GM06990 (cell line): Measurements from ENCODE around the gene RIPPLY3.
"Not testable (repeated sequence)": the region's sequence is repeated elsewhere in the genome, so short reads cannot be mapped to it uniquely, and the experiment has no call there.

Experiments
- DNase-seq: peaks from one replicate; pipeline ENCODE4 v3.0.0-alpha.2; 2011; ENCODE audit not compliant: insufficient read length; ENCODE audit errors: extremely low read depth
- H3K27me3 ChIP-seq: replicated peaks from 2 replicates; pipeline ENCODE4 v1.6.0; 2011; ENCODE audit warnings: low read length; ENCODE audit not compliant: control insufficient read depth, insufficient read depth
- H3K36me3 ChIP-seq: 2 replicates; pipeline ENCODE4 v1.5.1; 2011; ENCODE audit warnings: low read length; ENCODE audit not compliant: control insufficient read depth, insufficient read depth
- H3K4me3 ChIP-seq: replicated peaks from 2 replicates; pipeline ENCODE4 v1.5.1; 2011; ENCODE audit warnings: low read depth, mild to moderate bottlenecking, control low read depth, low read length
- CTCF ChIP-seq: IDR thresholded peaks from 2 replicates; pipeline ENCODE4 v1.5.1; 2011; ENCODE audit warnings: low read length, control low read depth, mild to moderate bottlenecking, inconsistent platforms; ENCODE audit not compliant: insufficient read depth, poor library complexity, severe bottlenecking

Gene RIPPLY3

GRCh38 chr21:37030864-37031263 lies 24.4 kb downstream of the RIPPLY3 start:
- TF ChIP-seq CTCF = no peak
- H3K4me3 ChIP-seq = no peak overlapping the region
- H3K27me3 ChIP-seq = no peaks in the 10 kb centered on the region; the same call in 1 of the 2 replicates
- DNase-seq = no peak
- H3K36me3 ChIP-seq = no peaks in the 10 kb centered on the region

- no peak for DNase-seq
- no peaks in the 10 kb centered on the region for H3K27me3 ChIP-seq
- no peak overlapping the region for H3K4me3 ChIP-seq
- no peak for TF ChIP-seq CTCF
- H3K36me3 ChIP-seq = no peaks in the 10 kb centered on the region
These were observed 25.8 kb downstream of the RIPPLY3 start for GRCh38 chr21:37032293-37032692.

- Histone ChIP-seq H3K4me3 (no peak overlapping the region), H3K36me3 (no peaks in the 10 kb centered on the region), H3K27me3 (no peaks in the 10 kb centered on the region)
- TF ChIP-seq CTCF = no peak
- no peak for DNase-seq
These were observed 26.5 kb downstream of the RIPPLY3 start for GRCh38 chr21:37032877-37033471.

GRCh38 chr21:37034394-37034793 lies 27.9 kb downstream of the RIPPLY3 start:
- not testable (repeated sequence) for H3K4me3 ChIP-seq, H3K36me3 ChIP-seq, H3K27me3 ChIP-seq, DNase-seq

GRCh38 chr21:37036177-37036576 lies 29.7 kb downstream of the RIPPLY3 start:
- Histone ChIP-seq H3K4me3 (no peak overlapping the region), H3K36me3 (no peaks in the 10 kb centered on the region), H3K27me3 (no peaks in the 10 kb centered on the region)
- TF ChIP-seq CTCF = no peak
- no peak for DNase-seq

GRCh38 chr21:37039411-37040075 lies 33.0 kb downstream of the RIPPLY3 start:
- Histone ChIP-seq H3K36me3 (no peaks in the 10 kb centered on the region), H3K27me3 (no peaks in the 10 kb centered on the region), H3K4me3 (no peak overlapping the region)
- no peak for TF ChIP-seq CTCF
- DNase-seq = no peak
